ENCODE data around the gene KRT79.

Gene KRT79

DNA sequence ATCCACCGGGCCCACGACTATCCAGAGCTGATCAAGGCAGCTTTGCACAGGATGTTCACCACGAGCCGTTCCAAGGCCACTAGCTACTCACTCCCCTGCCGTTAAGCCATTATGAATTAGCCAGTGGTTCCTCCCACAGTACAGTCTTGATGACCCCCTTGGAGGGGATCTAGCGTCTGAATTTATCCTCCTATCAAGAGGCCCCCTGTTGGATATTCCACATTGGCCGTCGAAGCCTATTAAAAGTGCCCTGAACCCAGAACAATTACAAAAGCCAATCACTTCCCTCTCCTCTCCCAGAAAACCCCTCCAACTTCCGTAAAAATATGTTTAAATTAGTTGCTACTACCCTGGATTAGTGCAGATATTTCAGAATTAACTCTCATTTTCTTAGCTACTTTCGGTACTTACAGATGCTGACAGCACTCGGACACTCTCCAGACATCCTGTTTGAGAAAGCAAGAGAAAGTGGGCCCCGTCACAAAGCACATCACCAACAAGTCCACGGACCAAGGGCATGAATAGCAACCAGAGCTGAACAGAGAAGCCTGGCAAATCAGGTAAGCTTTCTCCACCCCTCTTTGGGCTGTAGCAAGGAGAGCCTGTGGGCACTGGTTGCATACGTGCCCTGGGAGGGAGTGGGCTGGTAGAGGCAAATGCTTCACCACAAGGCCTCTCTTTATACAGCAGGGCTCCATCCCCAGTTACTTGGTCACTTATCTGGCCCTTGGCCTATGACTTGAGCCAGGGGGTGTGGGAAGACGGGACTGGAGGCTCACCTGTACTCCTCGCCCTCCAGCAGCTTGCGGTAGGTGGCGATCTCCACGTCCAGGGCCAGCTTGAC, 43.5 kb downstream of the KRT79 start:
- H3K4me3 Mint-ChIP-seq: no peak overlapping the region
- peaks cover 27% of the 10 kb centered on the region for H3K4me1 Mint-ChIP-seq (ENCODE audit: low read depth)
- peaks cover 25% of the 10 kb centered on the region for H3K27me3 Mint-ChIP-seq
- H3K9me3 Mint-ChIP-seq: no peaks in the 10 kb centered on the region
- no peaks in the 10 kb centered on the region for H3K36me3 Mint-ChIP-seq (ENCODE audit: low read depth)
- no peak overlapping the region for H3K27ac Mint-ChIP-seq

DNA sequence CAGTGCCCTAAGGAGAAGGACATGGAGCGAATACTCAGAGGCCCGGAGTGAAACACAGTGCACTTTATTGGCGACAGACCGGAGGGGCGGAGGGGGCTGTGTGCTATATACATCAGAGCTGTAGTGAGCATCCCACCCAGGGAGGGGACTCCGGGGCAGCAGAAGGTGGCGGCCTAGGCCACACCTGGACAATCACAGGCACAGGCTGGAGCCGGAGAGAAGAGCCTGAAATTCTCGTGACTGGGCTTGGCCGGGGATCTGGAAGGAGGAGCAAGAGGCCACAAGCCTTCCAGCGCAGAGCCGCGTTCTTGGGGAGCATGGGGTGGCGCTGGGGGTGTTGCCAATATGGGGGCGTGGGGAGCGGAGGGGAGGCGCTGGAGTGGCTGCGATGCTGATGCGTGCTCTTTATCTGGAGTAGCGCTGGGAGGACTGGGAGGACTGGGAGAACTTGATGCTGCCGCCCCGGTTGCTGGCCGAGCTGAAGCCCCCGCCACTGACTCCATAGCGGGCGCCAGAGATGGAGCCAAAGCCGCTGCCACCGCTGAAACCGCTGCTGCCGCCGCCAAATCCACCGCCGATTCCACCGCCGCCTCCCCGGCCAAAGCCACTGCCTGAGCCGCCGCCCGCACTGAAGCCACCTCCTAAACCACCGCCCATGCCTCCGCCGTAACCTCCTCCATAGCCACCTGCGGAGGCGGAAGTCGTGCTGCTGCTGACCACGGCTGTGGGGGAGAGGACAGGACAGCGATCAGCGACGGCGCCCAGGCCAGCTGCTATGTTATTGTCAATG, 44.3 kb downstream of the KRT79 start:
- Mint-ChIP-seq H3K4me3 (no peak overlapping the region), H3K36me3 (ENCODE audit: low read depth) (no peaks in the 10 kb centered on the region), H3K9me3 (no peaks in the 10 kb centered on the region), H3K27me3 (peaks cover 25% of the 10 kb centered on the region), H3K4me1 (ENCODE audit: low read depth) (peaks cover 27% of the 10 kb centered on the region), H3K27ac (no peak overlapping the region)

- no peak overlapping the region for H3K27ac Mint-ChIP-seq
Measured at GRCh38 chr12:52788876-52789636, 45.1 kb downstream of the KRT79 start.

DNA sequence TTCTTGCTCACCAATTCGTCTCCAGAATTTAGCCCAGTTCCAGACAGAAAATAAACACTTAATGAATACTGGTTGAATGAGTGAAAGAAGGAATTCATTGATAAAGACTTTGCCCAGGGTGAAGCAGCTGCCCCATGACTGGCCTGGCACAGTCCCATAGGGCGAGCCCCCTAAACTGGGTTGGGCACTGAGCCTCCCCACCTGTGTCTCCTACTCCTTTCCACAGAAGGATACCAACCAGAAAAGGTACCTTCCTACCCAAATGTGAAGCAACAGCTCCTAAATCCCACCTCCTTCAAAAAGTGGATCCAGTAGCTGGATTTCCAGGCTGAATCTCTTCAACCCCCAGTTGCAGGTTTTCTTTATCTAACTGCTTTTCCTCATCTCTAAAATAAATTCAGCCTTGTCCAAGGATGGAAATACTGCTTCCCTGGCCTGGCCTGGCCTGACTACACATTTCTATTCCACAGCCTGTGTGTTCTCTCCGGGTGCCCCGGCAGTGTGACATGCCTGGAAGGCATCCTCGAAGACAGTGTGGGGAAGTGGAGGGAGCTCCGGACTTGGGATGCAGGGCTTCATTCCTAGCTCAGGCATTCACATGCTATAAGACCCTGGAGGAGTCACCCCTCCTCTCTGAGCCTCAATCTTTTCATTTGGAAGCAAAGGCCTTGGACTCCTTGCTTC, 45.8 kb downstream of the KRT79 start:
- Mint-ChIP-seq H3K4me3 (no peak overlapping the region), H3K9me3 (no peaks in the 10 kb centered on the region), H3K36me3 (ENCODE audit: low read depth) (no peaks in the 10 kb centered on the region), H3K27ac (no peak overlapping the region), H3K4me1 (ENCODE audit: low read depth) (peaks cover 18% of the 10 kb centered on the region), H3K27me3 (peaks cover 30% of the 10 kb centered on the region)

More at GRCh38 chr12:52788876-52789636, 45.1 kb downstream of the KRT79 start:
- H3K27me3 Mint-ChIP-seq: peaks cover 26% of the 10 kb centered on the region
- no peaks in the 10 kb centered on the region for H3K36me3 Mint-ChIP-seq (ENCODE audit: low read depth)
- no peak overlapping the region for H3K4me3 Mint-ChIP-seq
- H3K4me1 Mint-ChIP-seq (ENCODE audit: low read depth): peaks cover 20% of the 10 kb centered on the region
- no peaks in the 10 kb centered on the region for H3K9me3 Mint-ChIP-seq

DNA sequence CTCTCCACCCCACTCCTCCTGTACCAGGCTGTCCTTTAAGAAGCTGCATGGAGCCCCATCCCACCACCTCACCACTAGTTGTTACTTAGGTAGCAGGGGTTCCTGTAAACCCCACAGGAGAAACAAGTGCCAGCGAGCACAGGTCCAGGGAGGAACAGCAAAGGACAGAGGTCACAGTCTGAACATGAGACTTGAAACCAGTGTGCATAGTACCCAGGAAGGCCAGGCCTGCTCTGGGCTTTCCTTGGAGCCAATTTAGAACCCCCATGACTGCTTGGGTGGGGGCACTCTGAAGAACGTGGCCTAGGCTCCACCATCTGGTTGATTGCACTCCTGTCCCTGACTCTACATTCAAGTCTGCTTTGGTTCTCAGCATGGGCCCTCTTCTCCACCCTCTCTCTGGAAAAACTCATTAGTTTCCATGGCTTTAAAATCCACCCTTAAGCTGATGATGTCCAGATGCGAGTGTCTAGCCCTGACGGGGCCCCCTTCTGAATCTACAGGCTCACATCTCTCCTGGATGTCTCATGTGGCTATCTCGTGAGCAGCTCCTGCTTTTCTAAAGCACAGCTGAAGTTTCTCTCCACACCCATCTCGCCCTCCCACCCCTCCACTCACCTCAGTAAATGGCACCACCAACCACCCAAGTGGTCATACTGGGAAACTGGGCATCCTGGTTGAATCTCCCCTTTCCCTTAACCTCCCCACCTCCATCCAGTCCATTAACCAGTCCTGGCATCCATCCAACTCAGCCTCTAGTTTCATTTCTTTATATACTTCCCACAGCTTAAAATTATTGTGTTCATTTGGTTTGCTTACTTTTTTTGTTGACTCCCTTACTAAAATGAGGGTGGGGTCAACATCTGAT, 46.6 kb downstream of the KRT79 start:
- Mint-ChIP-seq H3K4me3 (no peak overlapping the region), H3K9me3 (no peaks in the 10 kb centered on the region), H3K27ac (no peak overlapping the region), H3K36me3 (ENCODE audit: low read depth) (no peaks in the 10 kb centered on the region), H3K4me1 (ENCODE audit: low read depth) (peaks cover 16% of the 10 kb centered on the region), H3K27me3 (peaks cover 30% of the 10 kb centered on the region)

GRCh38 chr12:52784909-52785308, 49.2 kb downstream of the KRT79 start:
- Mint-ChIP-seq H3K27me3 (peaks cover 20% of the 10 kb centered on the region), H3K9me3 (no peaks in the 10 kb centered on the region), H3K4me1 (ENCODE audit: low read depth) (no peaks in the 10 kb centered on the region), H3K36me3 (ENCODE audit: low read depth) (no peaks in the 10 kb centered on the region), H3K4me3 (no peak overlapping the region), H3K27ac (no peak overlapping the region)

- peaks cover 13% of the 10 kb centered on the region for H3K27me3 Mint-ChIP-seq
Measured at GRCh38 chr12:52783563-52784316, 50.4 kb downstream of the KRT79 start.

GRCh38 chr12:52782502-52782901, 51.6 kb downstream of the KRT79 start:
- H3K9me3 Mint-ChIP-seq: no peaks in the 10 kb centered on the region
- H3K4me3 Mint-ChIP-seq: no peak overlapping the region
- peaks cover 13% of the 10 kb centered on the region for H3K27me3 Mint-ChIP-seq
- H3K36me3 Mint-ChIP-seq (ENCODE audit: low read depth): no peaks in the 10 kb centered on the region
- H3K4me1 Mint-ChIP-seq (ENCODE audit: low read depth): no peaks in the 10 kb centered on the region
- H3K27ac Mint-ChIP-seq: no peak overlapping the region

More at GRCh38 chr12:52783563-52784316, 50.4 kb downstream of the KRT79 start:
- Mint-ChIP-seq H3K9me3 (no peaks in the 10 kb centered on the region), H3K36me3 (ENCODE audit: low read depth) (no peaks in the 10 kb centered on the region), H3K4me1 (ENCODE audit: low read depth) (no peaks in the 10 kb centered on the region), H3K27ac (no peak overlapping the region), H3K4me3 (no peak overlapping the region)

DNA sequence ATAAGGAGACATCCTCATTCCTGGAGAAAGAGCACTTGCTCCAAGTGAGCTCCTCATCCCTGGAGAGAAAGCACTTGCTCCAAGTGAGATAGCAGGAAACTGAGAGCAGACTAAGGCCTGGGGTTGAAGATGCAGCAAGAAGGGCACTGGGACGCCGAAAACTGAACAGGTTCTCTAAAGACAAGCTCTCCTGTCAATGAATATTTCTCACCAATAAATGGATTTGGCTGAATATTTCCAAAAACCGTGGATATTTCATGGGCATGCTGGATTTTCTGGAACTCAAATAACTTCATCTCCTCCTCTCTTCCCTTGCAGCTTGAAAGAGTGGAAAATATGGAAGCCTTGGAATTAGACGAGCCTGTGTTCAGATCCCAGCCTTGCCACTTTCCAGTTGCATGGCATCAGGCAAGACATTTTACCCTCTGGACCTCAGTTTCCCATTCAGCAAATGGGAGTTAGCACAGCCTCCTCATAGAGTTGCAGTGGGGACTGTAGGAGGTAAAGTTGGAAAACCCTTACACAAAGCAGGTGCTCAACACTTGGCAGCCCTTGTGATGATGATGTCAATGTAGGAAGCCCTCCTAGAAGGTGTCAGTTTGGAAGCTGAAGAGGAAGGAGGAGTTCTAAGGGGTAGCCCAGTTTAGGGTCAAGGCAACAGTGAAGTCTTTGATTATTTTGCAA, 52.6 kb downstream of the KRT79 start:
- no peaks in the 10 kb centered on the region for H3K4me1 Mint-ChIP-seq (ENCODE audit: low read depth)
- H3K27ac Mint-ChIP-seq: no peak overlapping the region
- no peaks in the 10 kb centered on the region for H3K9me3 Mint-ChIP-seq
- H3K4me3 Mint-ChIP-seq: no peak overlapping the region
- H3K27me3 Mint-ChIP-seq: peaks cover 13% of the 10 kb centered on the region
- H3K36me3 Mint-ChIP-seq (ENCODE audit: low read depth): no peaks in the 10 kb centered on the region

- Mint-ChIP-seq H3K27ac (no peak overlapping the region), H3K36me3 (ENCODE audit: low read depth) (no peaks in the 10 kb centered on the region), H3K4me1 (ENCODE audit: low read depth) (no peaks in the 10 kb centered on the region), H3K4me3 (no peak overlapping the region), H3K9me3 (no peaks in the 10 kb centered on the region), H3K27me3 (peaks cover 13% of the 10 kb centered on the region)
Measured at GRCh38 chr12:52779914-52780313, 54.2 kb downstream of the KRT79 start.

- no peak overlapping the region for H3K4me3 Mint-ChIP-seq
- H3K36me3 Mint-ChIP-seq (ENCODE audit: low read depth): no peaks in the 10 kb centered on the region
- H3K4me1 Mint-ChIP-seq (ENCODE audit: low read depth): no peaks in the 10 kb centered on the region
- H3K27ac Mint-ChIP-seq: no peak overlapping the region
- no peaks in the 10 kb centered on the region for H3K9me3 Mint-ChIP-seq
- peaks cover 10% of the 10 kb centered on the region for H3K27me3 Mint-ChIP-seq
Measured at GRCh38 chr12:52778833-52779232, 55.3 kb downstream of the KRT79 start.

DNA sequence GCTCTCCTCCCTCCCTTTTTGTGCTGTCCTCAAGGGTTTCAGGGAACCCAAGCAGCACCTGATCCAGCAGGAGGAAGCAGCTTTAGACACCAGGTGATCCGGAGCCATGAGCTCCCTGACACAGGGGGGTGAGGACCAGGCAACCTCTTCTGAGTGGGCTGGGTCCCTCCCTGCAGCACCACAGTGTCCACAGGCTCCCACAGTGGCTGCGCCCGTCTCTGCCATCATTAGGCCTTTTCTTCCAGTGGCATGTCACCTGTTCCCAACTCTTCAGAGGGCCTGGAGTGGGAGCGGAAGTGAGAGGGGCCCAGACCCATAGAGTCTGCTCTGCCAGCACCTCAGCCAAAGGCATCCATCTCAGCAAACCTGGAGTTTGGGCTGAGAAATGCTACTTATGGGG, 56.5 kb downstream of the KRT79 start:
- H3K4me1 Mint-ChIP-seq (ENCODE audit: low read depth): no peaks in the 10 kb centered on the region
- peaks cover 9% of the 10 kb centered on the region for H3K27me3 Mint-ChIP-seq
- no peak overlapping the region for H3K4me3 Mint-ChIP-seq
- no peak overlapping the region for H3K27ac Mint-ChIP-seq
- no peaks in the 10 kb centered on the region for H3K36me3 Mint-ChIP-seq (ENCODE audit: low read depth)
- no peaks in the 10 kb centered on the region for H3K9me3 Mint-ChIP-seq

GRCh38 chr12:52776913-52777395, 57.2 kb downstream of the KRT79 start, which contains the start of gene KRT76:
Gene KRT76, minus strand, starts transcription at chr12:52777345. Its CDS starts 54 bp downstream, at chr12:52777291.
- Mint-ChIP-seq H3K4me1 (ENCODE audit: low read depth) (no peaks in the 10 kb centered on the region), H3K27ac (no peak within 1 kb of the TSS), H3K4me3 (no peak within 1 kb of the TSS), H3K9me3 (no peaks in the 10 kb centered on the region), H3K27me3 (peaks cover 9% of the 10 kb centered on the region), H3K36me3 (ENCODE audit: low read depth) (no peaks in the 10 kb centered on the region)
